HG03442 (cell line): ENCODE measurements around the gene MAGEA6.
"Not testable (repeated sequence)": the region's sequence is repeated elsewhere in the genome, so short reads cannot be mapped to it uniquely, and the experiment has no call there.

ENCODE experiments used
- ATAC-seq: cut with Tn5 transposase; IDR thresholded peaks from one replicate; pipeline ENCODE4 v1.9.1; 2021; ENCODE audit warnings: mild to moderate bottlenecking, moderate library complexity; ENCODE audit not compliant: unreplicated experiment

The MAGEA6 gene, protein sequence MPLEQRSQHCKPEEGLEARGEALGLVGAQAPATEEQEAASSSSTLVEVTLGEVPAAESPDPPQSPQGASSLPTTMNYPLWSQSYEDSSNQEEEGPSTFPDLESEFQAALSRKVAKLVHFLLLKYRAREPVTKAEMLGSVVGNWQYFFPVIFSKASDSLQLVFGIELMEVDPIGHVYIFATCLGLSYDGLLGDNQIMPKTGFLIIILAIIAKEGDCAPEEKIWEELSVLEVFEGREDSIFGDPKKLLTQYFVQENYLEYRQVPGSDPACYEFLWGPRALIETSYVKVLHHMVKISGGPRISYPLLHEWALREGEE

DNA sequence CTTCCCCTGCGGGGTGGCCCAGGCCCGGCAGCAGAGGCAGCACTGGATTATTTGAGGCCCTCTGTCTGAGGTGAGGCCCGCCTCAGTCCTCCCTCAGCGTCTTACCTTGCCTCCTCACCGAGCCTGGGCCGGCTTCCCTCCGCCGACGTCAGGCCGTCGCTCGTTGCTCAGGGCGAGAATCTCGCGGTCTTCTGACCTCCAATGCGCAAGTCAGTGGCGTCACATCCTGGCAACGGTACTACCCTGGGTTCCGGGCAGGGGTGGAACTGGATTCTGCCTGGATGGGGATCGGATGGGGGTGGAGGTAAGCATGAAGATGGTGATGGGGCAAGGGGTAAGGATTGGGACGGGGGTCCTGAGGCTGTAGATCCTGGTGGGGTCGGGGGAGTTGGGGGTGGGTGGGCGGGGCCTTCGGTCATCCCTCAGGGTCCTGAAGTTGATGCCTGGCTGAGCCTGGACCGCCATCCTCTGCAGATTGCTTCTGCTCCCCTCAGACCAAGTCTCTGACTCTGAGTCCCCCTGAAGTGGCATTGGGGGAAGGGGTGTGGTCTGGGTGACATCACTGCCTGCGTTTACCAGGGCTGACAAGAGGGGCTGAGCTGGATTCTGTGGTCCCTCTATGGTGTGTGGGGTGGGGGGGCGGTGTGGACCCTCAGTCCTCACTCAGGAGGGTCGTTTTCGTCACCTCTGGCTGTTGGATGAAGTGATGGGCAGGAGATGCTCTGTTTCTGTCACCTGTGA lies at the start of gene MAGEA6:
Gene MAGEA6 (minus strand): TSS at position 141 of the 741 bp plus-strand sequence. CDS start 2,039 bp downstream, outside the sequence.
- ATAC-seq, result not testable (repeated sequence)

GRCh38 chrX:152819266-152819665 lies 49.8 kb upstream of the MAGEA6 start:
- no peak for ATAC-seq

- no peak for ATAC-seq
These were observed 48.9 kb upstream of the MAGEA6 start for GRCh38 chrX:152818356-152818755.

GRCh38 chrX:152817078-152817764 lies 47.7 kb upstream of the MAGEA6 start:
- no peak for ATAC-seq

DNA sequence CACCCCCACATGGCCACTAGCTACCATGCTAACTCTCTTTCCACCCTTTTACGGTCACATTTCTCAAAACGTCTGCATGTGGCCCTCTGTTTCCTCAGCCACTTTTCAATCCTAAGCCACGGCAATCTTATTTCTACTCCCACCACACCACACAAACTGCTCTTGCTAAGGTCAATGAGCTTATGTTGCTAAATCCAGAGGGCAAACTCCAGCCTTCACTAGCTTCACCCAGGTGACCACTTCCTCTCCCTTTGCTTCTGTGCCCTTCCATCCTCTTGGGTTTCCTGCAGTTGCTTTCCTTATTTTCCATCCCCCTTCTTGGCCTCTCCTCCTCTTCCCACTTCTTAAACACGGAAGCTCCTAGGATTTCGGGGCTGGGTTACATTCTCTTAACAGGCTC lies 44.6 kb upstream of the MAGEA6 start:
- no peak for ATAC-seq

DNA sequence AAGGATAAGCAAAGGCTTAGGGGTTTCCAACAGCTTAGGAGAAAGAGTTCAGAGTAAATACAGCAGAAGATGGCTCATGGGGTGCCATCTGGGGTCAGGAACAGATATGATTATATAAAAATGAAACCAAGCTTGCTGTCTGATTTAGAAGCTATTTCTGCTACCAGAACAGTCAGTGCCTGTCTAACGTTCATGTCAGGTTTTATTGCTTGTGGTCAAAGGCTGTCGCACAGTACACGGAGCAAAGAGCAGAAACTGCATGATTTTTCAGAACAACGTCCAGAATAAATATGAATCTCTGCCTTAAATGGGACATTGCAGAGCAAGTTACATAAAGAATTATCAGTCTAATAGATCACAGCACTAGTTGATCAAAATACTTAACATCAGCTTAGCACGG lies 43.7 kb upstream of the MAGEA6 start:
- no peak for ATAC-seq

DNA sequence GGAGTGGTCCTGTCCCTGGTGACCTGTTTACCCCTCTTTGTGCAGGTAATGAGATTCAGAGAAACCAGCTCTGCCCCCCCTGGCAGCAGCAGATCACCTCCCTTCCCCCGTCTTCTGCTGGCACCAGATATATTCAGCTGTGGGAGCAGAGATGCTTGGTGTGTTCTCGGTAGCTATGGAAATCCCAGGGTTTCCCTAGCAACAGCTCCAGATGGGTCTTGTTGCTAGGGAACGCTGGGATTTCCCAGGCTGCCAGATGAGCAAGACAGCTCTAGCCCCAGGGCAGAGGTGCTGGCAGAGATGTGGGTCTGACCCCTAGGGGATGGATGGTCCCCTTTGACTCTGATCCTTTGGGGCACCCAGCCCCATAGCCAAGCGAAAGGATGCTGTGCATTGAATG lies 40.9 kb upstream of the MAGEA6 start:
- no peak for ATAC-seq

DNA sequence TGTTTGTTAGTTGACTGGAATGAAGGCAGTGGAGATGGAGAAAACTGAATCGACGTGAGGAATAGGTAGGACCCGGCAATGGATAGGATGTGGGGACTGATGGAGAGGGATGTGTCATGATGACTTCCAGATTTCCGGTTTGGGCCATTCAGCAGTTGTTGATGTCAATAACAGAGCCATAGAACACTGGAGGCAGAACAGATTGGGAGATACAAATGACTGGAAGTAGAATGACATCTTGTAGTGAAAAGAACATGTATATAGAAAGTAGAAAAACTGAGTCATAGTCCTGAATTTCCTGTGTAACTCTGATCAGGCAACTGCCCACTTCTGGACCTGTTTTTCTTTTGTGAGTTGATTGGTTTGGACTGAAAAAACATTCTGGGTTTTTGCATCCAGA lies 36.5 kb upstream of the MAGEA6 start:
- ATAC-seq, result no peak

GRCh38 chrX:152798945-152799344 lies 29.5 kb upstream of the MAGEA6 start:
- no peak for ATAC-seq

DNA sequence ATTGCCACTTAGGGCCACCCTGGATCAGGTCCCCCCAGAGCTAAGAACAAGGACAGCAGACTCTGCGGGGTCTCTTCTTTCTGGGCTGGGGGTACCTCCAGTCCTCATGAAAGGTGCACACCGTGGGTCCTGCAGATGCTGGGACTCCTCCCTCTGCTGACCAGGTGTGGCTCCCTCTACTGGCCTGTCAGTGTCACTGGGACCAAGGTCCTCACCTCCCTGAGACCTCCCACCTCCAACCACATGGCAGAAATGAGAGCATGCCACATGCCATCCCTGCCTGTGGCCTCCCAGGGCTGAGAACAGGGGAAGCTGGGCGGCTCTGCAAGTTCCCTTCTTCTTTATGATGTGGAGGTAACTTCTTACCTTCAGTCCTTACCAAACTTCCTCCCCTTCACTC lies 17.6 kb upstream of the MAGEA6 start:
- peak; percentile 84 for ATAC-seq

DNA sequence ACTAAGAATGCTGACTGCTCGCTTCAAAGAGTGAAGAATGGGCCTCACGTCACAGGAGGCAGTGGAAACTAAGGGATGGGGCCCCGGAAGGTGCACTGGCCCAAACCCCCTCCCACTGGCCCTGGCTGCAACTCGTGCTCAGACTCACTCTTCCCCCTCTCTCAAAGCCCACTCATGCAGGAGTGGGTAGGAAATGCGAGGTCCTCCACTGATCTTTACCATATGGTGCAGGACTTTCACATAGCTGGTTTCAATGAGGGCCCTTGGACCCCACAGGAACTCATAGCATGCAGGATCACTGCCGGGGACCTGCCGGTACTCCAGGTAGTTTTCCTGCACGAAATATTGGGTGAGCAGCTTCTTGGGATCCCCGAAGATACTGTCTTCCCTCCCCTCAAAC lies 2.9 kb downstream of the MAGEA6 start:
- not testable (repeated sequence) for ATAC-seq

- ATAC-seq, result not testable (repeated sequence)
These were observed 7.9 kb downstream of the MAGEA6 start for GRCh38 chrX:152761582-152761981.

GRCh38 chrX:152759544-152759943 lies 9.9 kb downstream of the MAGEA6 start:
- not testable (repeated sequence) for ATAC-seq

- not testable (repeated sequence) for ATAC-seq
These were observed 10.6 kb downstream of the MAGEA6 start, which contains the start of gene CSAG3 for GRCh38 chrX:152758918-152759317. Gene CSAG3, plus strand, starts transcription at chrX:152759218.

DNA sequence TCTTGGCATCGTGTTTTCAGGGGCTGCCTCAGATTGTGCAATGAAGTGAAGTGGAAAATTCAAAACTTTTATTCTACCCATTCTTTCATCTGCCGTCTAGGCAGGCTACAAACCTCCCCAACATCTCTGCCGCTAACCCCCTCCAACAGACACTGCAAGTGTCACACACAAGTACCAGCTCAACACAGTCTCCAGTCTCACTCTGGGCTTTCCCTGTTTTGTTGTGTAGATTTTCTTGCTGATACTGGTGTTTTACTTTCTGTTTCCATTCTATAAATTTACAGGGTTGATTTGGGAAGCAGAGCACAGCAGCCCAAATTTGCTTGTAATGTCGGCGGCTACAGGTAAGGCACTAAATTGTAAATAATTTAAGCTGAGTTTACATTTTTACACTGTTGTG lies 14.6 kb downstream of the MAGEA6 start:
- ATAC-seq, result not testable (repeated sequence)

- not testable (repeated sequence) for ATAC-seq
These were observed 15.5 kb downstream of the MAGEA6 start, which contains the start of gene MAGEA2 for GRCh38 chrX:152753686-152754650. Gene MAGEA2, minus strand, starts transcription at chrX:152753842. Its CDS starts 2,479 bp downstream, at chrX:152751363.

GRCh38 chrX:152738560-152738959 lies 30.9 kb downstream of the MAGEA6 start:
- ATAC-seq, result no peak

GRCh38 chrX:152736528-152736927 lies 33.0 kb downstream of the MAGEA6 start:
- ATAC-seq, result not testable (repeated sequence)

GRCh38 chrX:152735860-152736511 lies 33.5 kb downstream of the MAGEA6 start:
- ATAC-seq, result no peak

GRCh38 chrX:152735101-152735500 lies 34.4 kb downstream of the MAGEA6 start:
- no peak for ATAC-seq
